ENCODE results near the gene RFPL1. TPM values are rescaled to one million over a fixed set of nuclear protein-coding genes. Genes with fewer than 3 reads are reported as not detected.
"Not testable (repeated sequence)": the region's sequence is repeated elsewhere in the genome, so short reads cannot be mapped to it uniquely, and the experiment has no call there.

Gene RFPL1
- total RNA-seq, 2 experiments from 2014 or later = not detected

DNA sequence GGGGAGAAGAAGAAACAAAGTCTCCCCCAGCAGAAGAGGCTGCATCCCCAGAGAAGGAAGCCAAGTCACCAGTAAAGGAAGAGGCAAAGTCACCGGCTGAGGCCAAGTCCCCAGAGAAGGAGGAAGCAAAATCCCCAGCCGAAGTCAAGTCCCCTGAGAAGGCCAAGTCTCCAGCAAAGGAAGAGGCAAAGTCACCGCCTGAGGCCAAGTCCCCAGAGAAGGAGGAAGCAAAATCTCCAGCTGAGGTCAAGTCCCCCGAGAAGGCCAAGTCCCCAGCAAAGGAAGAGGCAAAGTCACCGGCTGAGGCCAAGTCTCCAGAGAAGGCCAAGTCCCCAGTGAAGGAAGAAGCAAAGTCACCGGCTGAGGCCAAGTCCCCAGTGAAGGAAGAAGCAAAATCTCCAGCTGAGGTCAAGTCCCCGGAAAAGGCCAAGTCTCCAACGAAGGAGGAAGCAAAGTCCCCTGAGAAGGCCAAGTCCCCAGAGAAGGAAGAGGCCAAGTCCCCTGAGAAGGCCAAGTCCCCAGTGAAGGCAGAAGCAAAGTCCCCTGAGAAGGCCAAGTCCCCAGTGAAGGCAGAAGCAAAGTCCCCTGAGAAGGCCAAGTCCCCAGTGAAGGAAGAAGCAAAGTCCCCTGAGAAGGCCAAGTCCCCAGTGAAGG is 50.9 kb downstream of the RFPL1 start:
- intact Hi-C loops (cut with DNase I, micrococcal nuclease); H3K9me3 Mint-ChIP-seq (ENCODE audit: low read depth); POLR2A ChIA-PET; DNase-seq; ATAC-seq; CTCF ChIA-PET; H3K4me1 Mint-ChIP-seq; H3K27me3 Mint-ChIP-seq; H3K4me3 Mint-ChIP-seq; H3K36me3 Mint-ChIP-seq (ENCODE audit: low read depth); H3K27ac Mint-ChIP-seq: not testable (repeated sequence)

DNA sequence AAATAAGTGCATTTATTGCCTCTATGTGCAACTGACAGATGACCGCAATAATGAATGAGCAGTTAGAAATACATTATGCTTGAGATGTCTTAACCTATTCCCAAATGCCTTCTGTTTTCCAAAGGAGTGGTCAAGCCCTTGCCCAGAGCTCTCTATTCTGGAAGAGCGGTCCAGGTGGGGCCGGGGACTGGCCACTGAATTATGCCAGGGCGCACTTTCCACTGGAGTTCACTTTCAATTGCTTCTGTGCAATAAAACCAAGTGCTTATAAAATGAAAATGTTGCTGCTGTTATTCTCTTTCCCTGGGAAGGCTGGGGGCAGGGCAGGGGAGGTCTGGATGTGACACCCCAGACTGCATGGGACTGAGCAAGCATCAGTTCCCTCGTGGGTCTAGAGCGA is 52.6 kb downstream of the RFPL1 start:
- H3K36me3 Mint-ChIP-seq (ENCODE audit: low read depth) = peaks cover 12% of the 10 kb centered on the region
- H3K27me3 Mint-ChIP-seq = no peaks in the 10 kb centered on the region
- H3K27ac Mint-ChIP-seq = no peak overlapping the region
- no peak overlapping the region for H3K4me3 Mint-ChIP-seq
- ATAC-seq (no peak), DNase-seq (no peak)
- ChIA-PET POLR2A (no interaction called here), CTCF (interaction anchor here (0.6 kb wide), 1 partner anchor 1331 kb away, joined by 3 read pairs; no protein-coding TSS in a partner anchor)
- intact Hi-C loops (cut with DNase I, micrococcal nuclease) = no loop called here
- no peaks in the 10 kb centered on the region for H3K4me1 Mint-ChIP-seq
- peaks cover 2% of the 10 kb centered on the region for H3K9me3 Mint-ChIP-seq (ENCODE audit: low read depth)

Other genes starting within 250 kb of the RFPL1 start
- gene EMID1, start 232.7 kb upstream of the RFPL1 start, total RNA-seq = not detected
- gene RHBDD3, start 170.6 kb upstream of the RFPL1 start, total RNA-seq = 10 to 100 TPM; 23.2 to 25.3 TPM
- 100 to 1,000 TPM; 326 to 567 TPM for gene EWSR1, start 170.3 kb upstream of the RFPL1 start, total RNA-seq
- gene GAS2L1, start 131.9 kb upstream of the RFPL1 start, total RNA-seq = under 1 TPM; 0.84 to 0.98 TPM
- under 1 TPM in 1 of 2 experiments, not detected in 1; 0.35 TPM for gene RASL10A, start 122.9 kb upstream of the RFPL1 start, total RNA-seq
- gene AP1B1, start 50.0 kb upstream of the RFPL1 start, total RNA-seq = 10 to 100 TPM; 56.6 to 59.9 TPM
- 1 to 10 TPM; 2.1 to 2.7 TPM for gene NEFH, start 41.6 kb downstream of the RFPL1 start, total RNA-seq
- gene THOC5, start 115.2 kb downstream of the RFPL1 start, total RNA-seq = 10 to 100 TPM; 52.4 to 65.7 TPM
- gene NIPSNAP1, start 142.5 kb downstream of the RFPL1 start, total RNA-seq = 10 to 100 TPM; 75.0 to 78.0 TPM
- 10 to 100 TPM; 40.2 to 43.1 TPM for gene NF2, start 165.1 kb downstream of the RFPL1 start, total RNA-seq